Measurements from ENCODE around the gene SLC35G3.

- TF ChIP-seq EZH2 (IDR thresholded peaks at IDR 0.05; ENCODE audit: low read depth, unreplicated experiment) (no peak), CTCF (conservative IDR thresholded peaks at IDR 0.05; ENCODE audit: low read depth in 2 of 2) (no peak), EZH2phosphoT487 (IDR thresholded peaks at IDR 0.05; ENCODE audit: unreplicated experiment) (no peak), STAT1 (IDR thresholded peaks at IDR 0.05; ENCODE audit: unreplicated experiment) (no peak), POLR2AphosphoS5 (IDR thresholded peaks at IDR 0.05; ENCODE audit: low read depth) (no peak)
These were observed 31.4 kb downstream of the SLC35G3 start for GRCh38 chr17:35162755-35163154.
